Measurements from ENCODE around the gene SETD9. TPM values are rescaled to one million over a fixed set of nuclear protein-coding genes. Genes with fewer than 3 reads are reported as not detected.

The SETD9 gene
- total RNA-seq, 1 donor from 2014 or later = 39.3 TPM

DNA sequence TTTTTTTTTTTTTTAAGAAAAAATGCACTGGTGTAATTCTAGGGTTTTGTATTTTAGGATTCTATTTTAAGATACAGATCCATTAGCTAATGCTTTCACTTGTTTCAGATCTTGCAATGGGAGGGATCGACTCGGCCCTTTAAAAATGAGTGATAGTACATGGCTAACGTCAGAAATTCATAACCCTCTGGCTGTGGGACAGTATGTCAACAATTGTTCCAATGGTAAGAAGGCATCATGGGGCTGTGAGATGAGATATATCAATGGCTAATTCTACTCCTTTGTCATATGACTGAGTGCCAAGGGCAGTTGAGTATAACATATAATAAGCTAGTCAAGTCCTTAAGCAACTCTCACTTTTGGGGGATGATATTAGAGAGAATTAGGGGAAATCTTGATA, 4.4 kb downstream of the SETD9 start:
- peaks cover 24% of the 10 kb centered on the region for H3F3A ChIP-seq (ENCODE audit: low read depth)
- Mint-ChIP-seq H3K4me1 (peaks cover 17% of the 10 kb centered on the region), H3K36me3 (peaks cover 9% of the 10 kb centered on the region), H3K27ac (no peak overlapping the region), H3K4me3 (no peak overlapping the region), H3K27me3 (ENCODE audit: insufficient read depth, low read depth) (no peaks in the 10 kb centered on the region), H3K9me3 (no peaks in the 10 kb centered on the region)
- no peak overlapping the region for H2AFZ ChIP-seq (replicated peaks)
- H3K27ac ChIP-seq = no peak overlapping the region
- H3K4me2 ChIP-seq = no peak overlapping the region
- no peak overlapping the region for H3K4me3 ChIP-seq
- TF ChIP-seq, protein P1, sequence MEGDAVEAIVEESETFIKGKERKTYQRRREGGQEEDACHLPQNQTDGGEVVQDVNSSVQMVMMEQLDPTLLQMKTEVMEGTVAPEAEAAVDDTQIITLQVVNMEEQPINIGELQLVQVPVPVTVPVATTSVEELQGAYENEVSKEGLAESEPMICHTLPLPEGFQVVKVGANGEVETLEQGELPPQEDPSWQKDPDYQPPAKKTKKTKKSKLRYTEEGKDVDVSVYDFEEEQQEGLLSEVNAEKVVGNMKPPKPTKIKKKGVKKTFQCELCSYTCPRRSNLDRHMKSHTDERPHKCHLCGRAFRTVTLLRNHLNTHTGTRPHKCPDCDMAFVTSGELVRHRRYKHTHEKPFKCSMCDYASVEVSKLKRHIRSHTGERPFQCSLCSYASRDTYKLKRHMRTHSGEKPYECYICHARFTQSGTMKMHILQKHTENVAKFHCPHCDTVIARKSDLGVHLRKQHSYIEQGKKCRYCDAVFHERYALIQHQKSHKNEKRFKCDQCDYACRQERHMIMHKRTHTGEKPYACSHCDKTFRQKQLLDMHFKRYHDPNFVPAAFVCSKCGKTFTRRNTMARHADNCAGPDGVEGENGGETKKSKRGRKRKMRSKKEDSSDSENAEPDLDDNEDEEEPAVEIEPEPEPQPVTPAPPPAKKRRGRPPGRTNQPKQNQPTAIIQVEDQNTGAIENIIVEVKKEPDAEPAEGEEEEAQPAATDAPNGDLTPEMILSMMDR (IDR thresholded peaks at IDR 0.05) = no peak
- no peak for DNase-seq (ENCODE audit: low spot score)
- H3K79me2 ChIP-seq (ENCODE audit: low read depth) = peaks cover 18% of the 10 kb centered on the region
- H3K9me3 ChIP-seq (ENCODE audit: low read depth) = no peaks in the 10 kb centered on the region
- peaks cover 7% of the 10 kb centered on the region for H3K4me1 ChIP-seq
- H4K20me1 ChIP-seq (ENCODE audit: low read depth) = no peaks in the 10 kb centered on the region
- H3K27me3 ChIP-seq = no peaks in the 10 kb centered on the region
- no peak overlapping the region for H3K9ac ChIP-seq
- peaks cover 4% of the 10 kb centered on the region for H3K36me3 ChIP-seq

GRCh38 chr5:56914678-56915077, 5.3 kb downstream of the SETD9 start:
- no peak overlapping the region for H3K27ac Mint-ChIP-seq
- H3K9ac ChIP-seq = no peak overlapping the region
- peaks cover 5% of the 10 kb centered on the region for H3K4me1 ChIP-seq
- no peak overlapping the region for H3K4me3 Mint-ChIP-seq
- H3K36me3 Mint-ChIP-seq = peaks cover 9% of the 10 kb centered on the region
- no peak overlapping the region for H2AFZ ChIP-seq (replicated peaks)
- H3K4me1 Mint-ChIP-seq = peaks cover 13% of the 10 kb centered on the region
- no peaks in the 10 kb centered on the region for H3K27me3 ChIP-seq
- H3K27me3 Mint-ChIP-seq (ENCODE audit: insufficient read depth, low read depth) = no peaks in the 10 kb centered on the region
- no peaks in the 10 kb centered on the region for H4K20me1 ChIP-seq (ENCODE audit: low read depth)
- no peak overlapping the region for H3K4me3 ChIP-seq
- H3F3A ChIP-seq (ENCODE audit: low read depth) = peaks cover 17% of the 10 kb centered on the region
- peaks cover 4% of the 10 kb centered on the region for H3K36me3 ChIP-seq
- H3K9me3 ChIP-seq (ENCODE audit: low read depth) = no peaks in the 10 kb centered on the region
- H3K27ac ChIP-seq = no peak overlapping the region
- TF ChIP-seq, protein P1 (IDR thresholded peaks at IDR 0.05) = no peak
- no peak for TF ChIP-seq EZH2 (IDR thresholded peaks at IDR 0.05)
- no peaks in the 10 kb centered on the region for H3K9me3 Mint-ChIP-seq
- H3K4me2 ChIP-seq = no peak overlapping the region
- peaks cover 18% of the 10 kb centered on the region for H3K79me2 ChIP-seq (ENCODE audit: low read depth)
- DNase-seq (ENCODE audit: low spot score) = no peak

- Mint-ChIP-seq H3K9me3 (no peaks in the 10 kb centered on the region), H3K4me1 (no peaks in the 10 kb centered on the region)
Observed at GRCh38 chr5:56917534-56917933, 8.1 kb downstream of the SETD9 start.

More at GRCh38 chr5:56917534-56917933, 8.1 kb downstream of the SETD9 start:
- no peaks in the 10 kb centered on the region for H3K9me3 ChIP-seq (ENCODE audit: low read depth)
- H2AFZ ChIP-seq (replicated peaks) = no peak overlapping the region
- no peaks in the 10 kb centered on the region for H3K27me3 ChIP-seq
- no peak overlapping the region for H3K4me3 Mint-ChIP-seq
- H3K4me1 ChIP-seq = no peaks in the 10 kb centered on the region
- H3K9ac ChIP-seq = no peak overlapping the region
- no peak overlapping the region for H3K4me2 ChIP-seq
- TF ChIP-seq EZH2 (IDR thresholded peaks at IDR 0.05) (no peak), EZH2phosphoT487 (IDR thresholded peaks at IDR 0.05) (no peak)
- TF ChIP-seq, protein P1 (IDR thresholded peaks at IDR 0.05) = no peak
- peaks cover 23% of the 10 kb centered on the region for H3K79me2 ChIP-seq (ENCODE audit: low read depth)
- DNase-seq (ENCODE audit: low spot score) = no peak
- H3K27ac Mint-ChIP-seq = no peak overlapping the region
- H3F3A ChIP-seq (ENCODE audit: low read depth) = peaks cover 17% of the 10 kb centered on the region
- H3K36me3 Mint-ChIP-seq = peaks cover 14% of the 10 kb centered on the region
- no peak overlapping the region for H3K4me3 ChIP-seq
- H3K27ac ChIP-seq = peak overlapping the region; percentile 47
- peaks cover 17% of the 10 kb centered on the region for H3K36me3 ChIP-seq
- H4K20me1 ChIP-seq (ENCODE audit: low read depth) = no peaks in the 10 kb centered on the region
- no peaks in the 10 kb centered on the region for H3K27me3 Mint-ChIP-seq (ENCODE audit: insufficient read depth, low read depth)
